Activated T-cell treated with anti-CD3 and anti-CD28 coated beads, Interleukin-2, amount 50 U/mL, for 72 hours (primary cell): Measurements from ENCODE around the gene WWC1. TPM values are rescaled to one million over a fixed set of nuclear protein-coding genes. Genes with fewer than 3 reads are reported as not detected.
"Not testable (repeated sequence)": the region's sequence is repeated elsewhere in the genome, so short reads cannot be mapped to it uniquely, and the experiment has no call there.

Experiments
- ATAC-seq, 2 donors: fragments of 150-1000 bp; cut with Tn5 transposase; replicated peaks in 1 of 2; 2 replicates each; pipeline ENCODE4 v1.10.0; 2021; ENCODE audit warnings: moderate library complexity in 2 of 2, mild to moderate bottlenecking in 1 of 2
- DNase-seq, 2 donors: peaks; one replicate each; pipeline ENCODE4 v3.0.0; 2021 to 2022; ENCODE audit warnings: mixed read lengths in 1 of 2
- H3K27ac Mint-ChIP-seq: one replicate; pipeline ENCODE4 v1.8.0; 2022; ENCODE audit warnings: mild to moderate bottlenecking, moderate library complexity, mixed read lengths
- H3K27me3 Mint-ChIP-seq: one replicate; pipeline ENCODE4 v1.8.0; 2022; ENCODE audit warnings: low read depth, mixed read lengths
- H3K36me3 Mint-ChIP-seq, 2 donors: one replicate each; pipeline ENCODE4 v1.8.0; 2022; ENCODE audit warnings: mixed read lengths in 2 of 2, mild to moderate bottlenecking in 1 of 2; ENCODE audit not compliant: insufficient read depth in 2 of 2
- H3K4me1 Mint-ChIP-seq: one replicate; pipeline ENCODE4 v1.8.0; 2022; ENCODE audit warnings: low read depth, mixed read lengths
- H3K4me3 Mint-ChIP-seq, 2 donors: one replicate each; pipeline ENCODE4 v1.8.0; 2022; ENCODE audit warnings: mild to moderate bottlenecking in 2 of 2, mixed read lengths in 2 of 2, moderate library complexity in 2 of 2
- H3K9me3 Mint-ChIP-seq, 2 donors: one replicate each; pipeline ENCODE4 v1.8.0; 2022; ENCODE audit warnings: mixed read lengths in 2 of 2
- total RNA-seq, 2 donors: library from RNA; stranded (reverse); gene quantifications; one replicate each; pipeline ENCODE4 v1.2.3, GENCODE V29; 2022

WWC1 gene
- total RNA-seq, 2 donors from 2014 or later: 0.35 TPM; not detected in 1

GRCh38 chr5:168426007-168426863 is 134.8 kb downstream of the WWC1 start:
- no peak overlapping the region for H3K27ac Mint-ChIP-seq
- no peaks in the 10 kb centered on the region for H3K4me1 Mint-ChIP-seq
- H3K4me3 Mint-ChIP-seq: no peak overlapping the region

GRCh38 chr5:168426864-168427172 is 135.4 kb downstream of the WWC1 start:
- ATAC-seq (no peak), DNase-seq (no peak)
- H3K27ac Mint-ChIP-seq: no peak overlapping the region
- H3K27me3 Mint-ChIP-seq: no peaks in the 10 kb centered on the region
- H3K4me3 Mint-ChIP-seq: no peak overlapping the region
- no peaks in the 10 kb centered on the region for H3K36me3 Mint-ChIP-seq
- no peaks in the 10 kb centered on the region for H3K4me1 Mint-ChIP-seq
- H3K9me3 Mint-ChIP-seq: no peaks in the 10 kb centered on the region

More at GRCh38 chr5:168426007-168426863, 134.8 kb downstream of the WWC1 start:
- DNase-seq (no peak), ATAC-seq (no peak)
- H3K36me3 Mint-ChIP-seq: no peaks in the 10 kb centered on the region
- no peaks in the 10 kb centered on the region for H3K9me3 Mint-ChIP-seq
- H3K27me3 Mint-ChIP-seq: no peaks in the 10 kb centered on the region

- no peak overlapping the region for H3K4me3 Mint-ChIP-seq
- no peak for ATAC-seq
- no peaks in the 10 kb centered on the region for H3K4me1 Mint-ChIP-seq
- no peaks in the 10 kb centered on the region for H3K36me3 Mint-ChIP-seq
- H3K9me3 Mint-ChIP-seq: no peaks in the 10 kb centered on the region
- no peaks in the 10 kb centered on the region for H3K27me3 Mint-ChIP-seq
- DNase-seq: no peak
- no peak overlapping the region for H3K27ac Mint-ChIP-seq
These were observed 135.8 kb downstream of the WWC1 start for GRCh38 chr5:168427224-168427623.

GRCh38 chr5:168428552-168428951 is 137.1 kb downstream of the WWC1 start:
- DNase-seq: no peak
- Mint-ChIP-seq H3K9me3 (no peaks in the 10 kb centered on the region), H3K27ac (no peak overlapping the region)

GRCh38 chr5:168430296-168430695 is 138.9 kb downstream of the WWC1 start:
- ATAC-seq: no peak
- Mint-ChIP-seq H3K27ac (no peak overlapping the region), H3K27me3 (no peaks in the 10 kb centered on the region), H3K4me1 (no peaks in the 10 kb centered on the region), H3K4me3 (no peak overlapping the region), H3K36me3 (no peaks in the 10 kb centered on the region), H3K9me3 (no peaks in the 10 kb centered on the region)
- DNase-seq: no peak

More at GRCh38 chr5:168428552-168428951, 137.1 kb downstream of the WWC1 start:
- no peak for ATAC-seq
- Mint-ChIP-seq H3K4me3 (no peak overlapping the region), H3K4me1 (no peaks in the 10 kb centered on the region), H3K36me3 (no peaks in the 10 kb centered on the region), H3K27me3 (no peaks in the 10 kb centered on the region)

GRCh38 chr5:168432903-168433302 is 141.5 kb downstream of the WWC1 start:
- H3K27ac Mint-ChIP-seq: no peak overlapping the region
- no peak for ATAC-seq
- no peaks in the 10 kb centered on the region for H3K9me3 Mint-ChIP-seq
- no peaks in the 10 kb centered on the region for H3K36me3 Mint-ChIP-seq
- peaks cover 11% of the 10 kb centered on the region for H3K27me3 Mint-ChIP-seq
- H3K4me3 Mint-ChIP-seq: no peak overlapping the region
- H3K4me1 Mint-ChIP-seq: no peaks in the 10 kb centered on the region
- DNase-seq: no peak

- Mint-ChIP-seq H3K4me1 (no peaks in the 10 kb centered on the region), H3K36me3 (no peaks in the 10 kb centered on the region), H3K27me3 (peaks cover 11% of the 10 kb centered on the region), H3K27ac (no peak overlapping the region), H3K9me3 (no peaks in the 10 kb centered on the region), H3K4me3 (no peak overlapping the region)
- ATAC-seq: no peak
- no peak for DNase-seq
These were observed 142.6 kb downstream of the WWC1 start for GRCh38 chr5:168434001-168434400.

GRCh38 chr5:168434746-168435321 is 143.4 kb downstream of the WWC1 start:
- Mint-ChIP-seq H3K9me3 (no peaks in the 10 kb centered on the region), H3K27me3 (peaks cover 11% of the 10 kb centered on the region), H3K27ac (no peak overlapping the region), H3K4me1 (no peaks in the 10 kb centered on the region), H3K4me3 (no peak overlapping the region), H3K36me3 (no peaks in the 10 kb centered on the region)
- ATAC-seq: peak in 1 of 2 donors; percentile 38
- no peak for DNase-seq

GRCh38 chr5:168435340-168435739 is 143.9 kb downstream of the WWC1 start:
- peaks cover 11% of the 10 kb centered on the region for H3K27me3 Mint-ChIP-seq
- H3K4me1 Mint-ChIP-seq, H3K9me3 Mint-ChIP-seq, DNase-seq, H3K27ac Mint-ChIP-seq, ATAC-seq, H3K36me3 Mint-ChIP-seq, H3K4me3 Mint-ChIP-seq: not testable (repeated sequence)

- Mint-ChIP-seq H3K36me3 (no peaks in the 10 kb centered on the region), H3K4me3 (no peak overlapping the region), H3K9me3 (no peaks in the 10 kb centered on the region), H3K27me3 (peaks cover 17% of the 10 kb centered on the region), H3K27ac (no peak overlapping the region), H3K4me1 (no peaks in the 10 kb centered on the region)
- ATAC-seq (no peak), DNase-seq (no peak)
These were observed 146.9 kb downstream of the WWC1 start for GRCh38 chr5:168438349-168438748.

GRCh38 chr5:168443533-168443932 is 152.1 kb downstream of the WWC1 start:
- ATAC-seq: no peak
- Mint-ChIP-seq H3K9me3 (no peaks in the 10 kb centered on the region), H3K36me3 (no peaks in the 10 kb centered on the region), H3K27me3 (peaks cover 7% of the 10 kb centered on the region), H3K4me1 (no peaks in the 10 kb centered on the region), H3K4me3 (no peak overlapping the region), H3K27ac (no peak overlapping the region)
- no peak for DNase-seq

- DNase-seq (no peak), ATAC-seq (no peak)
- Mint-ChIP-seq H3K27ac (no peak overlapping the region), H3K9me3 (no peaks in the 10 kb centered on the region), H3K27me3 (peaks cover 7% of the 10 kb centered on the region), H3K4me3 (no peak overlapping the region), H3K4me1 (no peaks in the 10 kb centered on the region), H3K36me3 (no peaks in the 10 kb centered on the region)
These were observed 152.7 kb downstream of the WWC1 start for GRCh38 chr5:168443950-168444700.

GRCh38 chr5:168446983-168447619 is 155.7 kb downstream of the WWC1 start:
- Mint-ChIP-seq H3K27me3 (peaks cover 7% of the 10 kb centered on the region), H3K36me3 (no peaks in the 10 kb centered on the region), H3K27ac (no peak overlapping the region), H3K4me1 (no peaks in the 10 kb centered on the region), H3K9me3 (no peaks in the 10 kb centered on the region), H3K4me3 (no peak overlapping the region)
- DNase-seq: no peak
- ATAC-seq: no peak
